ENCODE data around the gene CNPY1.

- no peak for TF ChIP-seq CTCF (IDR thresholded peaks at IDR 0.05)
- no peak for TF ChIP-seq POLR2A (IDR thresholded peaks at IDR 0.05)
- TF ChIP-seq POLR2AphosphoS5 (IDR thresholded peaks at IDR 0.05) = no peak
- TF ChIP-seq EP300 (IDR thresholded peaks at IDR 0.05) = no peak
Observed at GRCh38 chr7:155555116-155555695, 8.8 kb upstream of the CNPY1 start.
